Measurements from ENCODE around the gene CLSTN3.

CLSTN3 gene

GRCh38 chr12:7203109-7203508, 72.9 kb downstream of the CLSTN3 start (continued):
- TF ChIP-seq ZNF449 (tag by site-specific recombination; IDR thresholded peaks at IDR 0.05) (no peak), ZNF121 (tag by site-specific recombination; IDR thresholded peaks at IDR 0.05) (no peak), ZNF157 (tag by site-specific recombination; IDR thresholded peaks at IDR 0.05) (no peak), AEBP2 (tag by site-specific recombination; IDR thresholded peaks at IDR 0.05; ENCODE audit: borderline replicate concordance) (no peak), ZNF214 (tag by site-specific recombination; IDR thresholded peaks at IDR 0.05; ENCODE audit: borderline replicate concordance) (no peak), ZNF837 (tag by site-specific recombination; IDR thresholded peaks at IDR 0.05) (no peak)

- TF ChIP-seq ZFP69B (tag by site-specific recombination; IDR thresholded peaks at IDR 0.05) (no peak), ZNF174 (tag by site-specific recombination; IDR thresholded peaks at IDR 0.05) (no peak), ZNF513 (tag by site-specific recombination; IDR thresholded peaks at IDR 0.05) (no peak), YY2 (tag by site-specific recombination; IDR thresholded peaks at IDR 0.05) (no peak), FEZF1 (tag by site-specific recombination; IDR thresholded peaks at IDR 0.05) (no peak), ZNF658 (tag by site-specific recombination; IDR thresholded peaks at IDR 0.05) (no peak), ZSCAN30 (tag by site-specific recombination; IDR thresholded peaks at IDR 0.05) (no peak)
- TF ChIP-seq, protein P1, sequence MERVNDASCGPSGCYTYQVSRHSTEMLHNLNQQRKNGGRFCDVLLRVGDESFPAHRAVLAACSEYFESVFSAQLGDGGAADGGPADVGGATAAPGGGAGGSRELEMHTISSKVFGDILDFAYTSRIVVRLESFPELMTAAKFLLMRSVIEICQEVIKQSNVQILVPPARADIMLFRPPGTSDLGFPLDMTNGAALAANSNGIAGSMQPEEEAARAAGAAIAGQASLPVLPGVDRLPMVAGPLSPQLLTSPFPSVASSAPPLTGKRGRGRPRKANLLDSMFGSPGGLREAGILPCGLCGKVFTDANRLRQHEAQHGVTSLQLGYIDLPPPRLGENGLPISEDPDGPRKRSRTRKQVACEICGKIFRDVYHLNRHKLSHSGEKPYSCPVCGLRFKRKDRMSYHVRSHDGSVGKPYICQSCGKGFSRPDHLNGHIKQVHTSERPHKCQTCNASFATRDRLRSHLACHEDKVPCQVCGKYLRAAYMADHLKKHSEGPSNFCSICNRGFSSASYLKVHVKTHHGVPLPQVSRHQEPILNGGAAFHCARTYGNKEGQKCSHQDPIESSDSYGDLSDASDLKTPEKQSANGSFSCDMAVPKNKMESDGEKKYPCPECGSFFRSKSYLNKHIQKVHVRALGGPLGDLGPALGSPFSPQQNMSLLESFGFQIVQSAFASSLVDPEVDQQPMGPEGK (tag by site-specific recombination; IDR thresholded peaks at IDR 0.05): no peak
- Histone ChIP-seq H3K4me1 (ENCODE audit: control insufficient read depth, insufficient read depth, low read length) (no peaks in the 10 kb centered on the region), H3K27ac (ENCODE audit: extremely low read depth, low read depth, low read length) (no peak overlapping the region), H3K9me3 (ENCODE audit: control insufficient read depth, insufficient read depth, low read depth, low read length) (no peaks in the 10 kb centered on the region), H3K4me3 (ENCODE audit: low read depth, low read length) (no peak overlapping the region), H3K36me3 (ENCODE audit: control insufficient read depth in 2 of 2, insufficient read depth in 1 of 2, low read length in 2 of 2) (peaks cover 68 to 90% of the 10 kb centered on the region in 2 experiments)
- ChIA-PET CTCF (interaction anchor here (0.7 to 1.5 kb wide), 3 partner anchors 15 to 439 kb away, joined by 3 to 4 read pairs (median 3); no protein-coding TSS in a partner anchor), POLR2A (no interaction called here)
Measured at GRCh38 chr12:7205091-7205490, 74.9 kb downstream of the CLSTN3 start.

GRCh38 chr12:7206691-7207090, 76.5 kb downstream of the CLSTN3 start:
- Histone ChIP-seq H3K36me3 (ENCODE audit: control insufficient read depth in 2 of 2, insufficient read depth in 1 of 2, low read length in 2 of 2) (peaks cover 82 to 95% of the 10 kb centered on the region in 2 experiments), H3K27ac (ENCODE audit: extremely low read depth, low read depth, low read length) (no peak overlapping the region), H3K9me3 (ENCODE audit: control insufficient read depth, insufficient read depth, low read depth, low read length) (no peaks in the 10 kb centered on the region), H3K4me1 (ENCODE audit: control insufficient read depth, insufficient read depth, low read length) (no peaks in the 10 kb centered on the region), H3K4me3 (ENCODE audit: low read depth, low read length) (no peak overlapping the region)
- TF ChIP-seq KLF7 (tag by site-specific recombination; IDR thresholded peaks at IDR 0.05; ENCODE audit: borderline replicate concordance) (no peak), KLF16 (tag by site-specific recombination; IDR thresholded peaks at IDR 0.05) (no peak), YY1 (tag by site-specific recombination; IDR thresholded peaks at IDR 0.05) (no peak)
- ChIA-PET POLR2A (interaction anchor here (0.5 kb wide), 1 partner anchor 11 kb away, joined by 4 read pairs; no protein-coding TSS in a partner anchor), CTCF (interaction anchor here (0.5 to 1.0 kb wide), 3 partner anchors 45 to 385 kb away, joined by 3 to 4 read pairs (median 3); no protein-coding TSS in a partner anchor)

All from HEK293 (cell line).